GM18526 (cell line): ENCODE results near the gene SORL1.

ENCODE experiments used
- POLR2A ChIP-seq: IDR thresholded peaks from 3 replicates; pipeline ENCODE4 v1.6.1; 2011; ENCODE audit not compliant: insufficient read length; ENCODE audit errors: extremely low read depth

Gene SORL1

DNA sequence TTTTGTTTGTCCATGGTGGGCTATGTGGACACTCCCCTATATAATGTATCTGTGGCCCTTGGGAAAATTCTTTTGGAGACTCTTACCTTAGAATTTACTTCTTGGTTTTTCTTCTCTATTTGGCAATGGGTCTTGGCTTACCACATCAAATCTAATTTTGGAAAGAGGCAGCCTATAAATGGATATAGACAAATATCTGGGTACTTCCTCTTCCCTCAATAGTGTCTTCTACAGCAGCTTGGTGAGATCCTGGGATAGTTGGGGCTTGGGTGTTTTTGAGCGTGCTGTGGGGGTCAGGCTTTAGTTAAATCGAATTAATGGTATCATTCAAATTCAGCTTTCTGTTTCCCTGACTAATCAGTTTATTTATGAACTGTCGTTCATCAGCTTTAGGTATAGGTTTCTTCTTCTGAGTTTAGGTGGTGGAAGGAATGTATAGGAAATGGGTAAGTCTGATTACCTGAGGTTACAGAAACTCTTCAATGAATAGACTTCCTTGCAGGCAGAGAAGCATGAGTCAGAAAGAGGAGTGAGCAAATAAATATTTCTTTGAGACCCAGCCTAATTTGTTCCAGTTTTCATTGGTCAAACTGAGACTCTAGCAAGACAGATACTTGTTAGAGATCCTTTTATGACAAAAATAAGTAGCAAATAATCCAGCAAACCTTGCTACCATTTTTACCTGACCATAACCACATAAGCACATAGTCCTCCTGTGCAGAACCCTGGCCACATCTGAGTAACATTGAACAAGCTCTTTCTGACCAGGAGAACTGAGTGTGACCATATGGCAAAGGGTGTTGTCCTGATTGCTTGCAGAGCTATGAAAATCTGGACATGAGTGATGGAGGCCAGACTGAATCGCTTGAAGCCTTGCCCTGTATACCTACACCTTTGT is 69.3 kb downstream of the SORL1 start:
- no peak for TF ChIP-seq POLR2A

DNA sequence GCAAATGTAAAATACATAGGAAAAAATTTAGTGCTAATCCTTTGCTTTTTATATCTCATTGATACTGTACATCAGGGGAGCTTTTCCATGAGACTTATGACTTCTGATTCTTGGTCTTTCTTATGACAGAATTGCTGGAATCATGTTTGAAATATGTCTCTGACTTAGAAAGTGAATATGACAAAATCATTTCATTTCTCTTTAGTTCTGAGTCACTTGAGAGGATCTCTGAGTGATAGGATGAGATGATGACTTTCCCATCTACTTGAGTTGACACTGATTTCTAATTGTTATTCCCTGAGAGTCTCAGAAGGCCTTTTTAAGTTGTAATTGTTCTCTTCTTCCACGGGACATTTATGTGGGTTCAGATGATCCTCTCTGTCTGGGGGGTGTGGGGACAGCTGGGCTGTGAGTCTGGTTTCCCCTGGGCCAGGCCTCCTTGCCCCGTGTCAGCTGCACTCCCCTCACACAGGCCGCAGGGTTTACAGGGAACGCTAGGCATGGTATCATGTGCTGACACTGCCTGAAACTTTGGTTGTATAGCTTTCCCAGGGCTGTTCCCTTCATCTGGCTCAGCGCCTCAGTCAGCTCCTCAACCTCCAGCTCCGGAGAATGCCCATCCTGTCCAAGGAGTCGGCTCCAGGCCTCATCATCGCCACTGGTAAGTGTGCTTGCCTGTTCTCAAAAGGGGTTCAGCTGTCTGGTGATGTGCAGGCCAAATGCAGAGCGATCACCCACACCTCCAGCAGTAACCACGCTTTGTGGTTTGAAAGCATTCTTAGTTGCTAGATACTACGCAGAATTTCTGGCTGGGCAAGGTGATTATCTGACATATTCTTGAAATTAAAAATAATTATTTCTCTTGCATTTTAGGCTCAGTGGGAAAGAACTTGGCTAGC is 70.2 kb downstream of the SORL1 start:
- TF ChIP-seq POLR2A = no peak

DNA sequence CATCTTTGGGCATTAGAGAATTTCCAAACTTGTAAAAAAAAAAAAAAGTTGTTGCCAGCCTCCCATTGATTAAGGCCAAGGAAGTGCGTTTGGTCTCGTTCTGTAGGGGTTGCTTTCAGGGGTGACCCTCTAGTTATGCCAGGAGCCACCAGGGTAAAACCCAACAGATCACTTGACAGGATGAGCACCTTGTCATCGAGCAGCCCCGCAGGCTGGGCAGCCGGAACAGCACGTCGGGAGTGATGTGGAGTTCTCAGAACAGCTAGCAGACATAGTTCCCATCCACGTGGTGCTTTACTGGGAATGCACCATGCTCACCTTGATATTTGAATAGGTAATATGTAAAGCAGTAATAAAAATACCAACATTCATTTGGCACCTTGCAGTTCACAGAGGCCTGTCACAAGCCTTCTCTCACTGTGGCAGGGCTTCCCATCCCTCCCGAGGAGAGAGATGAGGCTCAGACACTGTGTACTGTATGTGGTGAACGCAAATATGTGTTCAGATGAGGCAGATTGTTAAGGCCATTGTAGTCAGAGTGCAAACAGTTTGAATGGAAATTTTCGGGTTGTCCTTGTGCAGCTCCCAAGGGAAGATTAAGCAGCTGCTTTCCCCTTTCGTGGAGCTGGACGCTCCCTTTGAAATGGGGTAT is 71.6 kb downstream of the SORL1 start:
- TF ChIP-seq POLR2A = no peak

DNA sequence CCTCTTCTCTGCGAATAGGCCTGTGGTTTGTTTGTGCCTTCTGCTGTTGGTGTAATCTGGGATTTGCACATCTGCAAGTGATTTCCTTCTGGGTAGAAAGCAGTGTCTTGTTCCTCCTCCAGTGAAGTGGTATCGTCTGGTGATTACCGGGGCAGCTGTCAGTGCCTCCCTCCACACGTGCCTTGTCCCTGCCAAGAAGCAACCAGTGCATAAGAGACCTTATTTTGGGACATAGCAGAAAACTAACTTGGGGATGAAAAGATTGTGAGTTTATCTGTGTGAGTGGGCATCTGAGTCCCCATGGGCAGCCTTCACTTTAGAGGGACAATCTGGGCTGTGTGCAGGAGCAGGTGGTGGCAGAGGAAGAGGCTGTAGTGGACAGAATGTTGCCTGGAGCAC is 72.1 kb downstream of the SORL1 start:
- TF ChIP-seq POLR2A = no peak

DNA sequence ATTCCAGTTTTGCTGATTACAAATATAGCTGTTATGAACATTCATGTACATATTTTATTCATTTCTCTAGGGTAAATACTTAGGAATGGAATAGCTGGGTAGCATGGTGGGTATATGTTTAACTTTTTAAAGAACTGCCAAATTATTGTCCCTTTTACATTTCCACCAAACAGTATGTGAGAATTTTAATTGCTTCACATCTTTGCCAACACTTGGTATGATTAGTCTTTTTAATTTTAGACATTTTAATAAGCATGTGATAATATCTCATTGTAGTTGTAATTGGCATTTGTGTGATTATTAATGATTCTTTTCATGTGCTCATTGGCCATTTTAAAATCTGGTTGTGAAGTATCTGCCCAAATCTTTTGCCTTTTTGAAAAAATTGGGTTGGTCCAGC is 73.3 kb downstream of the SORL1 start:
- TF ChIP-seq POLR2A = no peak

DNA sequence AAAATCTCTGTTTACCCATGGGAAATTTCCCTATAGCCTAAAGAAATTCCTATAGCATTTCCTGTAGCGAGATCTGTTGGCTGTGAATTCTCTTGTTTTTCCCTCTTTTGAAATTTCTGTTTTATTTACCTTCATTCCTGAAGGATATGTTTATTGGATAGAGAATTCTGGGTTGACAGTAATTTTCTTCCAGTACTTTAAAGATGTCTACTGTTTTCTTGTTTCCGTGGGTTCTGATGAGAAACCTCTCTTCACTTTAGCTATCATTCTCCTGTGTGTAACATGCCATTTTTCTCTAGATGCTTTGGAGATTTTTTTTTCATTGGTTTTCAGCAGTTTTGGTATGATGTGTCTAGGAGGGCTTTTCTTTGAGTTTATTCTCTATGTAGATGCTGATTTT is 78.1 kb downstream of the SORL1 start:
- no peak for TF ChIP-seq POLR2A

DNA sequence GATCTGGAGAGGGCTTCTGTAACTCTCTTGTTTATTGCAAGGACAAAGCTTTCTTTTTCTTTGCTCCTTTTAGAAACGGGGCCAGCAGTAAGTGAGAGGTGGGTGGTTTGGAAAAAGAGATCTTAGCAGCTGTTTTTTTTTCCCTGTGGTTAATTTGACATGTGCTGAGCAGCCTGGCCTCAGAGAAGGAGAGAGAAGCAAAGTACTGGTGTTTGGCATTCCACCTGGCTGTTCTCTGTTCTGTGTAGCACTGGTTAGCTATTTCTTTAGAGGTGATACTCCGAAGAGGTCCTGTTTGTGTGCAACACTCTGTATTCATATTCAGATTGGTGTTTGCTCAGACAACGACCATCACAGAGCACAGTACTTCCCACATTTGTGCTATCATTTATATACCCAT is 81.5 kb downstream of the SORL1 start:
- no peak for TF ChIP-seq POLR2A

DNA sequence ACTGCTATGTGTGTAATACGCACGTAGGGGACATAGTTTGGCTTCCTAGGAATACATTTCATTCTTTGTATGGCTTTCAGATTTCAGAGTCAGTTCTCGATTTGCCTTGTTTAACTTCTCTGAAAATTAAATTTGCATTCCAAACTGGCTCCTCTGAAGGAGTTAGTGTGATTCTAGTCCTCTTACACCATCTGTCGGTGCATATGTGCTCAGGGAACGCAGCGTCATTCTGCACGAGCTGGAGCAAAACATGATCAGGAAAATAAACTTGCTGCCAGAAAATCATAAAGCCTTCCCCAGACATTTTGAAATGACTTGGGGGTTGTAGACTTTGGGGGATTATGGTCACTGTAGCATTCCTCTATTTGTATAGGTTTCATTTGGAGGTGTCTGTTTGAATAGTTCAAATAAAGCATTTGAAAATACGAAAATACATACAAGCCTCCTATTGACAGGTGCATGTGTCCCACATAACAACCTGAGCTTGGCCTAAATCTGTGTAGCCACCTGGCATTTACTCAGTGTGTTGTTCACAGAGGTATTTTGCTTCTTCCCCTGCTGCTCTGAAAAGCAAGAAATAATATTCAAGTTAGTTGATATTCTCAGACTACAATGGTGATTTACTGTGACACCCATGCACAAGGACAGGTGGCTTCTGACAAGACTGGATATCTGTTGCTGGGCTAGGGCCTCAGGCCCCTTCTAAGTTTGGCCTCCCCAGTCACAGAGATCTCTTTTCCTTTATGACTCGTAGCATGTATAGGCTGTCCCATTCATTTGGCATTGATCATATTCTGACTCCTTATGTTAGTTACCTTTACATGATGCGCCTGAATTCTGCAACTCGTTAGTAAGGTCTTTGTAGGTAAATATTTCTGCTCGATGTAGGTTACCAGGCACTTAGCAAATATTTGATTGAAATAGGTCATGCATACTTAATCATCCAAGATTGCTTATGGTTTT is 82.3 kb downstream of the SORL1 start:
- no peak for TF ChIP-seq POLR2A

DNA sequence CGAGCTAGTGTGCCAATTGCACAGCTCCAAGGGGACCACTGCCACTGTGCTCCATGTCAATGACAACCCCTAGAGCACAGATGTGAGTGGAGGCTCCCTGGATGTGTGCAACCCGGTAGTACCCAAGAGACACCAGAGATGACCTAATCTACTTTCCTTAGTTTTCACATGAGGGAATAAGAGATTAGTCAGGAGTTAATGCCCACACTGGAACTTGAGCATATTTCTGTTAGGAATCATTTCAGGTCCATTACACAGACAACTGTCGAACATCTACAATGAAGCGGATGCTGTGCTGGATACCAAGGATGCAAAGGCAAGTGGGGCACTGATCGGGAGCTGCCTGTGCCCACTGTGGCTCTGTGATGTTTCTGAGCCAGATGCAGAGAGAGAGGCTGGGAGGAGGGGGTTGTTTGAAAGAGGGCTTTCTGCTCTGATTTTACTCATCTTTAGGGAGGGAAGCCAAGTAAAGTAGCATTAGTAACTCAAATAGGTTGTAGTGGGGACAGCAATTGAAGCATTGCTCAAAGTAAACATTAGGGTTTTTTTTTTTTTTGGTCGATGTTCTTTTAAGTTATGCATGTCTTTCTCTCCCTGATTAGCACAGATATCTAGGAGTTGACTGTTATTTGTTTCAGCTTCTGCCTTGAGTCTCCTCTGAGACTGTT is 83.1 kb downstream of the SORL1 start:
- no peak for TF ChIP-seq POLR2A

DNA sequence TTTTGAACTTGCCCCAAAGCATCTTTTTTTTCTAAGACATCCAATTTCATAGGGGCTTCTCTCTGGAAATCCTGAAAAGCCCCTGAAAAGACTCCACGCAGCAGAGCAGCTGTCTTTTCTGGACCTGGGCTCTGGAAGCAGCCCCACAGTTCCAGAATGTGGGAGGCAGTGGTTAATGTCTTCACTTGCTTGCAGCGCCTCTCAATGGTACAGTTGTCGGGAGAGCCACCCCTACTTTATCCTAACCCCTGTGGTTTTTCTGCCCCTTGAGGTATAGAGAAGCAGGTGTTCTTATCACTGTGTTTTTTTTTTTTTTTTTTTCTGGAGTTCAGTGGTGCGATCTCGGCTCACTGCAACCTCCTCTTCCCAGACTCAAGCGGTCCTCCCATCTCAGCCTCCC is 84.0 kb downstream of the SORL1 start:
- no peak for TF ChIP-seq POLR2A

DNA sequence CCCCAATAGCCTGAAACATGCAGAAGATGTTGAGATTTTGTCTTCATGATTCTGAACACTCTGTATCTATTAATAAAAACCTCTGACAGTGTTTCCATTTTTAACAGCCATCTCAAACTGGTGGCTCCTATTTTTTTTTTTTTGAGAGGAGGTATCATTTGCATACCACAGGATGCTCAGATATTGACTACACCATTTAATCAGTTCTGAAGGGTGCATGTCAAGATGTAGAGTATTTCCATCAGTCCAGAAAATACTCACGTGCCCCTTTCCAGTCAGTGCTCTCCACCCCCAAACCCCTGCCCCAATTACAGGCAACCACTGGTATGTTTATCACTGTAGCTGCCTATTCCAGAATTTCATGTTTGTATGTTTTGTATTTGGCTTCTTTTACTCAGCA is 85.9 kb downstream of the SORL1 start:
- TF ChIP-seq POLR2A = no peak

DNA sequence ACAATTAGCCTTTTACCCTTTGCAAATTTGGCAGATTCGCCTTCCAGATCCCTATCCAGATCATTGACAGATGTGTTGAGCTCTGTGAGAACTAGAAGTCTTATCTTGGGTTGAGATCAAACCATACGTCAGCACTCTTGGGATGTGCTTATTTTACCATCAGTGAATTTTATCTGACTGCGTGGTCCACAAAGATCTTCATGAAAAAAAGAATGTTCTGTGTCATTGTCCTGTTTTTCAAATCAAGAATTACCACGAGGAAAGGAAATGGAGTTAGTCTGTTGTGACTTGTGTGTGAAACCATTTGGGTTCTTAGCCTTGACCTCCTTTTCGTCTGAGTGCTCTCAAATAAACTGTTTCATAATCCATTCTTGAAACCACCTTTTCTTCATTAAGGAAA is 86.9 kb downstream of the SORL1 start:
- no peak for TF ChIP-seq POLR2A

DNA sequence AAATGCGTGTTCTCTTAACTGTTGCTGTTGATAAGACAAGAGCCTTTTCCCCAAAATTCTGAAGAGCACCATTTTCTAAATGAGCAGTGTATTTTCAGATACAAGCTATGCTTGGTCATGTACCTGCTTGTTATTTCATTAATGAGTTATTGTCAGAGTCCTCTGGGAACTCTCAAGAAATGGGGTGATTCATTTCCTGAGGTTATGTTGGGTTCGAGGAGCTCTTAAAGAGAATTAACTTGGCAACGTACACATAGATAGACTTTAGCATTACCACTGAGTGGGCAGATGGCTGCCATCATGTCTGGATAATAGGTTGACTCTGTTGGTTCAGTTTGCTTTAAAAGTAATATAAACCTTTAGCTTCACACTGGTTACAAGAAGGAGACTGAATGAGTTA is 88.5 kb downstream of the SORL1 start:
- no peak for TF ChIP-seq POLR2A

DNA sequence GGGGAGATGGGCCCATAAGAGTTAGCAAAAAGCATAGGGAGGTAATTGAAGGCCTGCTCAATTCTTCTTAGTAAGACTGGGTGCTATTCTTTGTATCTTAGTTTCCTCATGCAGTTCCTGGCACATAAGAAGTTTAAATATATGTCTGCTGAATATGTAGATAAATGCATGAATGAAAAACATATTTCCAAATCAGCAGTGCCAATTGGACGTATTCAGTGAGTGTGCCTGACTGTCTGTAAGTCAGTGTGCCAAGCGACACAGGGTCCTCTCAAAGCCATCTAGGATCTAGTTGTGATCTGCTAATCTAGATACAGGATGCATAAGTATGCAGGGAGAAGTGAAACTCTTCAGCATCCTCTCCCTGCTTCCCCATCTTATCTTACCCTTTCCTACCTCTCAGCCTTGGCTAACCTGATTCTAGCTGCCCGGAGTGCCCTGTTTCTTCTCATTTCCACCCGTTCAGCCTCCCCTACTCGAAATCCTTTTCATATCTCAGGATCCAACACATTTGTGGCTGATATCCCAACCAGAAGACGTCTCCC is 91.8 kb downstream of the SORL1 start:
- no peak for TF ChIP-seq POLR2A
